Neutrophil (primary cell): ENCODE results near the gene KNCN.

Experiments
- H3K27ac ChIP-seq: fragments of 200-600 bp; sonication (generic); 2 replicates; pipeline ENCODE4 v1.5.1; 2016; ENCODE audit warnings: mild to moderate bottlenecking, moderate library complexity
- H3K27me3 ChIP-seq: fragments of 200-600 bp; sonication (generic); 2 replicates; pipeline ENCODE4 v1.6.0; 2016; ENCODE audit warnings: mild to moderate bottlenecking
- H3K36me3 ChIP-seq: fragments of 200-600 bp; sonication (generic); 2 replicates; pipeline ENCODE4 v1.5.1; 2017
- H3K4me1 ChIP-seq, 2 experiments: fragments of 200-600 bp in 1 of 2; sonication (generic) in 1 of 2; 1 replicate in 1 of 2; 2 replicates in 1 of 2; pipeline versions ENCODE4 v1.5.1 to v1.6.1; 2013 to 2016; ENCODE audit warnings: low read depth in 1 of 2, low read length in 1 of 2, mild to moderate bottlenecking in 1 of 2, moderate library complexity in 1 of 2; ENCODE audit not compliant: control insufficient read depth in 1 of 2, insufficient read depth in 1 of 2
- H3K4me3 ChIP-seq, 2 experiments: fragments of 200-600 bp in 1 of 2; sonication (generic) in 1 of 2; 1 replicate in 1 of 2; 2 replicates in 1 of 2; pipeline ENCODE4 v1.5.1; 2013 to 2016; ENCODE audit warnings: low read depth in 1 of 2, low read length in 1 of 2, mild to moderate bottlenecking in 1 of 2, moderate library complexity in 1 of 2
- H3K9me3 ChIP-seq: fragments of 200-600 bp; sonication (generic); 2 replicates; pipeline ENCODE4 v1.5.1; 2016
- CTCF ChIP-seq: fragments of 200-600 bp; sonication (generic); IDR thresholded peaks from 2 replicates; pipeline ENCODE4 v1.5.1; 2016; ENCODE audit warnings: antibody characterized with exemption

The KNCN gene

DNA sequence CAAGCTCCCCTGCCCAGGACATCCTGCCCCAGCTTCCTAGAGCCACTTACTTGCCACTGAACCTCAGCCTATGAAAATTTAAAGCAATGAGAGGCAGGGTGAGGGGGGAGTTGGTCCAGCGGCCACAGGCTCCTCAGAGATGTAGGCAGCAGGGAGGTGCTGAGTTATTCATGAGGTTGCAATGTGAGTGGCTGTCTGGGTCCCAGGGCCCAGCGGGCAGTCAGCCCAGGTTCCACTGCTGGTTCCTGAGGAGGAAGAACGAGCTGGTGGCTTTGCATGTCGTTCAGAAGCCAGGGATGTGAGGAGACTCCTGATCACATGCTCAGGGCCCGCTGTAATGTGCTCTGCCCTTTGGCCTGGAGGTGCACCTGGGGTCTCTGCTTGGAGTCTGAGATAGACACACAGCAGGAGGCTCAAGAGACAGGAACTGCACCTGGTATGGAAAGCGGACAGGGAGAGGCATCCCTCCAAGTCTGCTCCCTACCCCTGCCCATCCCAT, at the start of gene KNCN:
Gene KNCN (minus strand): TSS at position 51 of the 499 bp plus-strand sequence. CDS start 432 bp downstream, outside the sequence.
- Histone ChIP-seq H3K27me3 (peaks cover 31% of the 10 kb centered on the region), H3K4me1 (no peaks in the 10 kb centered on the region), H3K36me3 (peaks cover 2% of the 10 kb centered on the region), H3K9me3 (no peaks in the 10 kb centered on the region), H3K4me3 (no peak within 1 kb of the TSS), H3K27ac (no peak within 1 kb of the TSS)
- no peak for TF ChIP-seq CTCF

DNA sequence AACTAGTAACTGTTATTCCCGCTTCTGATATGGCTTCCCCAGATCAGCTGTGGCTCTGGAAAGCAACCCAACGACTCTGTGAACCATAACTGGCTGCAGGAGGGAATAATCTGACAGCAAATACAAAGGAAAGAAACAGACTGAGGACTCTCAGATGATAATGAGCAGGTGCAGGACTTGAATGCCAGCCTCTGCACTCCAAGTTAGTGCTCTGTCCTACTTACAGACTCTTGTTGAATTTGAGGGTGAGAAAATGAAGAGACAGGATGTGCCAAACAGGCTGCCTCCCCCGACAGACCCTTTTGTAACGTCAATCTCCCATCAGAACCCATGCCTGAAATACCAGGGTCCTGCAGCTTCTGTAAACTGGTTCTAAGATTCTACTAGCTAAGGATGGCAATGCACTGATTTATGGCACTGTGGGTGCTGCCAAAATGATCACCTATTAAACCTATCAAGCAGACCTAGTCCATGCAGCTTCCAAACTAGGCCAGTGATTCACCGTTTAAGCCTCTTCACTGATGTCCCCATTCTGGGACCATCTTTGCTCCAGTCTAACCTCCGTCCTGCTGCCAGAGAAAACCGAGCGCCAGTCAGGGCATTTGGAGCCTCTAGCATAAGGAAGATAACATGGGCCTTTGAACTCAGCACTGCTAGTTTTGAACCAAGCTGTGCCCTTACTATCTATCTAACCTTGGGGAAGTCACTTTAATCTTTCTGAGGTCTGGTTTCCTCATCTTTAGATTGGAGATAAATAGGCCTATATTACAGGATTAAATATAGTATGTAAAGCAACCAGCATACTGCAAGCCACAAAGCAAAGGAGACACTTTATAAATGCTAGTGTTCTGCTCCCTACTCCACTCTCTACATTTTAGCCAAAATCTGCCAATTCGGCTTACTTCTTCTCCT, 47.9 kb upstream of the KNCN start:
- Histone ChIP-seq H3K9me3 (no peaks in the 10 kb centered on the region), H3K27me3 (no peaks in the 10 kb centered on the region), H3K27ac (no peak overlapping the region), H3K4me1 (peaks cover 51 to 73% of the 10 kb centered on the region in 2 experiments), H3K4me3 (no peak overlapping the region), H3K36me3 (peaks cover 11% of the 10 kb centered on the region)
- no peak for TF ChIP-seq CTCF

- H3K9me3 ChIP-seq: no peaks in the 10 kb centered on the region
- H3K36me3 ChIP-seq: peaks cover 28% of the 10 kb centered on the region
- no peak for TF ChIP-seq CTCF
- H3K27me3 ChIP-seq: no peaks in the 10 kb centered on the region
- peaks cover 44 to 66% of the 10 kb centered on the region in 2 experiments for H3K4me1 ChIP-seq
- peak overlapping the region; percentile 7 for H3K27ac ChIP-seq
- no peak overlapping the region for H3K4me3 ChIP-seq
Measured at GRCh38 chr1:46596846-46597245, 45.4 kb upstream of the KNCN start.

DNA sequence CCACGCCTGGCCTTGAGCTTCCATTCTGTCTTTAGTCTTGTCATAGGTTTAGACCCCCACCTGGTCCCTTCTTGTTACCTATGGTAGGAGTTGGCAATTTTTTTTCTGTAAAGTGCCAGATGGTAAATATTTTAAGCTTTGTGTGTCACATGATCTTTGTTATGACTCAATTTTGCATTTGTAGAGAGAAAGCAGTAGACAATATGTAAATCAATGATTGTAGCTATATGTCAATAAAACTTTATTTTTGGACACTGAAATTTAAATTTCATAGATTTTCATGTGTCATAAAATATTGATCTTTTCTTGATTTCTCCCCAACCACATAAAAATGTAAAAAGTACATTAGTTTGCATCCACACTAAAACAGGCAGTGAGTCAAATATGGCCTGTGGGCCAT, 44.6 kb upstream of the KNCN start:
- no peaks in the 10 kb centered on the region for H3K27me3 ChIP-seq
- H3K9me3 ChIP-seq: no peaks in the 10 kb centered on the region
- TF ChIP-seq CTCF: no peak
- H3K4me3 ChIP-seq: peak overlapping the region in 1 of 2 experiments; percentile 31
- H3K27ac ChIP-seq: peak overlapping the region; percentile 92
- peaks cover 44 to 58% of the 10 kb centered on the region in 2 experiments for H3K4me1 ChIP-seq
- H3K36me3 ChIP-seq: peaks cover 36% of the 10 kb centered on the region

GRCh38 chr1:46595127-46595526, 43.7 kb upstream of the KNCN start:
- H3K9me3 ChIP-seq: no peaks in the 10 kb centered on the region
- H3K27ac ChIP-seq: peak overlapping the region; percentile 92
- no peak for TF ChIP-seq CTCF
- peak overlapping the region; percentile 26 to 31 for H3K4me3 ChIP-seq
- peaks cover 39 to 51% of the 10 kb centered on the region in 2 experiments for H3K4me1 ChIP-seq
- peaks cover 46% of the 10 kb centered on the region for H3K36me3 ChIP-seq
- H3K27me3 ChIP-seq: no peaks in the 10 kb centered on the region
